Keratinocyte (primary cell): ENCODE data around the gene ITSN1. TPM values are rescaled to one million over a fixed set of nuclear protein-coding genes. Genes with fewer than 3 reads are reported as not detected.

Experiments
- DNase-seq: peaks from one replicate; pipeline ENCODE4 v3.0.0-alpha.2; 2011; ENCODE audit warnings: low read depth, missing footprints, low spot score
- FAIRE-seq: peaks from 2 replicates; lab custom pipeline; 2011; peaks lifted over from hg19 to GRCh38; lab: Jason Lieb, UNC
- H2AFZ ChIP-seq: 2 replicates; pipeline ENCODE4 v1.6.0; 2012; ENCODE audit warnings: low read length, control low read depth, inconsistent platforms; ENCODE audit not compliant: control insufficient read depth
- H3K27ac ChIP-seq: 2 replicates; pipeline ENCODE4 v1.5.1; 2011; ENCODE audit warnings: low read length; ENCODE audit not compliant: control insufficient read depth, insufficient read depth
- H3K27me3 ChIP-seq: 3 replicates; pipeline ENCODE4 v1.6.0; 2011; ENCODE audit warnings: low read length; ENCODE audit not compliant: control insufficient read depth, insufficient read depth; ENCODE audit errors: extremely low read depth
- H3K36me3 ChIP-seq, 2 experiments: 2 replicates in 1 of 2; 3 replicates in 1 of 2; pipeline ENCODE4 v1.5.1; 2011; ENCODE audit warnings: low read length in 2 of 2, mild to moderate bottlenecking in 1 of 2; ENCODE audit not compliant: control insufficient read depth in 2 of 2, insufficient read depth in 2 of 2; ENCODE audit errors: extremely low read depth in 1 of 2
- H3K4me1 ChIP-seq: 3 replicates; pipeline ENCODE4 v1.5.1; 2011; ENCODE audit warnings: low read length; ENCODE audit not compliant: control insufficient read depth, insufficient read depth; ENCODE audit errors: extremely low read depth
- H3K4me2 ChIP-seq: 3 replicates; pipeline ENCODE4 v1.6.0; 2011; ENCODE audit warnings: low read depth, low read length; ENCODE audit not compliant: control insufficient read depth, insufficient read depth; ENCODE audit errors: extremely low read depth
- H3K4me3 ChIP-seq, 3 experiments: fragments of 200-600 bp in 1 of 3; sonication (generic) in 1 of 3; 2 replicates in 2 of 3; 3 replicates in 1 of 3; pipeline ENCODE4 v1.5.1; 2011 to 2016; ENCODE audit warnings: low read length in 3 of 3, mild to moderate bottlenecking in 3 of 3, control low read depth in 2 of 3, inconsistent platforms in 1 of 3, low read depth in 1 of 3, mixed read lengths in 1 of 3, mixed run types in 1 of 3, moderate library complexity in 1 of 3; ENCODE audit not compliant: control insufficient read depth in 2 of 3, insufficient read depth in 2 of 3; ENCODE audit errors: extremely low read depth in 1 of 3
- H3K79me2 ChIP-seq: 2 replicates; pipeline ENCODE4 v1.6.0; 2012; ENCODE audit warnings: low read length; ENCODE audit not compliant: control insufficient read depth, insufficient read depth
- H3K9ac ChIP-seq: 3 replicates; pipeline ENCODE4 v1.6.0; 2011; ENCODE audit warnings: low read length; ENCODE audit not compliant: control insufficient read depth, insufficient read depth; ENCODE audit errors: extremely low read depth
- H3K9me1 ChIP-seq: 3 replicates; pipeline ENCODE4 v1.6.0; 2011; ENCODE audit warnings: low read length; ENCODE audit not compliant: control insufficient read depth, insufficient read depth; ENCODE audit errors: extremely low read depth
- H3K9me3 ChIP-seq: 2 replicates; pipeline ENCODE4 v1.5.1; 2012; ENCODE audit warnings: low read depth, low read length; ENCODE audit not compliant: control insufficient read depth
- H4K20me1 ChIP-seq: 3 replicates; pipeline ENCODE4 v1.6.0; 2011; ENCODE audit warnings: low read length; ENCODE audit not compliant: control insufficient read depth, insufficient read depth; ENCODE audit errors: extremely low read depth
- CTCF ChIP-seq, 3 experiments: IDR thresholded peaks in 1 of 3; conservative IDR thresholded peaks in 1 of 3; optimal IDR thresholded peaks in 1 of 3; 2 replicates in 2 of 3; 3 replicates in 1 of 3; pipeline versions ENCODE3 to v1.5.1; 2011; ENCODE audit warnings: low read length in 3 of 3, mild to moderate bottlenecking in 3 of 3, moderate library complexity in 2 of 3, control low read depth in 1 of 3, inconsistent platforms in 1 of 3; ENCODE audit not compliant: insufficient read depth in 2 of 3; ENCODE audit errors: extremely low read depth in 1 of 3
- EZH2 ChIP-seq: IDR thresholded peaks from one replicate; pipeline ENCODE4 v1.6.1; 2012; ENCODE audit warnings: inconsistent platforms, mild to moderate bottlenecking, low read length, moderate library complexity
- dilution Hi-C: fragments of 300-500 bp; cut with MboI; formaldehyde crosslinking; loops from one replicate; pipeline ENCODE4 v1.7.0; 2020; ENCODE audit warnings: low sequenced_read_pairs; ENCODE audit not compliant: extremely low pct_ligation_motif_present
- polyA plus RNA-seq, 5 experiments: library from polyadenylated mRNA; depleted of rRNA in 3 of 5; stranded (reverse) in 3 of 5; stranded (forward) in 1 of 5; unstranded in 1 of 5; fragments of >200 nt; gene quantifications; 1 replicate in 1 of 5; 2 replicates in 3 of 5; 3 replicates in 1 of 5; pipeline versions ENCODE4 v1.2.1 to v1.2.3, GENCODE V29; 2011 to 2012; ENCODE audit warnings: missing spikeins in 2 of 5, low read depth in 1 of 5, low replicate concordance in 1 of 5

The ITSN1 gene
- polyA plus RNA-seq, 1 donor (not counting 4 experiments of a cell fraction or from before 2014, with no cell fraction given) = 34.3 TPM

GRCh38 chr21:33878824-33879223 lies 236.5 kb downstream of the ITSN1 start:
- Histone ChIP-seq H3K4me2 (no peak overlapping the region), H2AFZ (no peak overlapping the region), H3K4me1 (no peaks in the 10 kb centered on the region), H3K9me1 (no peaks in the 10 kb centered on the region), H3K27ac (no peak overlapping the region), H3K9me3 (no peaks in the 10 kb centered on the region), H3K27me3 (peaks cover 16% of the 10 kb centered on the region), H3K4me3 (no peak overlapping the region), H3K9ac (no peak overlapping the region), H3K79me2 (no peaks in the 10 kb centered on the region), H4K20me1 (no peaks in the 10 kb centered on the region), H3K36me3 (no peaks in the 10 kb centered on the region)
- FAIRE-seq = no peak
- DNase-seq = no peak
- TF ChIP-seq EZH2 (no peak), CTCF (optimal IDR thresholded peaks at IDR 0.05 in 1 of 3, IDR thresholded peaks at IDR 0.05 in 1 of 3, conservative IDR thresholded peaks at IDR 0.05 in 1 of 3; ENCODE audit: extremely low read depth in 1 of 3, insufficient read depth in 2 of 3, low read length in 3 of 3) (no peak)
- dilution Hi-C loops = no loop called here

GRCh38 chr21:33880626-33881025 lies 238.3 kb downstream of the ITSN1 start:
- Histone ChIP-seq H3K4me1 (peaks cover 7% of the 10 kb centered on the region), H2AFZ (no peak overlapping the region), H3K4me2 (no peak overlapping the region), H4K20me1 (no peaks in the 10 kb centered on the region), H3K9me1 (no peaks in the 10 kb centered on the region), H3K79me2 (no peaks in the 10 kb centered on the region), H3K9ac (no peak overlapping the region), H3K36me3 (no peaks in the 10 kb centered on the region), H3K27ac (no peak overlapping the region), H3K4me3 (no peak overlapping the region), H3K9me3 (no peaks in the 10 kb centered on the region), H3K27me3 (peaks cover 34% of the 10 kb centered on the region)
- DNase-seq (no peak), FAIRE-seq (no peak)
- dilution Hi-C loops = no loop called here
- TF ChIP-seq EZH2 (no peak), CTCF (optimal IDR thresholded peaks at IDR 0.05 in 1 of 3, IDR thresholded peaks at IDR 0.05 in 1 of 3, conservative IDR thresholded peaks at IDR 0.05 in 1 of 3; ENCODE audit: extremely low read depth in 1 of 3, insufficient read depth in 2 of 3, low read length in 3 of 3) (no peak)
